ENCODE results near the gene OR8G5.

OR8G5 gene

DNA sequence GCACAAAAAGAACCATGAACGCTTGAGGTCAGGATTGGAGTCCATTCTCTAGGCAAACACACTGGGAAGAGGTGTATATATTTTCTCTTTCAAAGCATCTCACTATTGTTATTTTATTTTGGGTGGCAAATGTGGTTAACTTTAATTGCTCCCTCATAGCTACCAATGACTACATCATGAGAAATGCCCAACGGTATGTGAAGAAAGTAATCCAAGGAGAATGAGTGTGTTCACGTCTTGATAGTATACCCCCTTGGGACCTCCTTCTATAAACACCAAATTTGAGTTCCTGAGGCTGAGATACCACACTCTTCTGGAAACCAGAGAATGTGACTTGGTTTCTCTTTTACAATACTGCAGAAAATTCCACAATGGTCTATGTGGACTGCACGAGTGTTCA is 41.7 kb downstream of the OR8G5 start:
- Histone ChIP-seq H3K23ac (ENCODE audit: low read length in 2 of 2) (no peak overlapping the region), H3K4me1 (ENCODE audit: control insufficient read depth, insufficient read depth, low read depth, low read length) (no peaks in the 10 kb centered on the region), H4K91ac (ENCODE audit: low read length) (no peak overlapping the region), H3K4me3 (ENCODE audit: insufficient read depth in 1 of 2, low read depth in 1 of 2, low read length in 2 of 2) (no peak overlapping the region), H3K4me2 (ENCODE audit: low read length, poor library complexity, severe bottlenecking) (no peak overlapping the region), H3K9ac (ENCODE audit: low read length) (no peak overlapping the region), H2AK5ac (ENCODE audit: low read length, severe bottlenecking) (no peak overlapping the region), H3K18ac (ENCODE audit: low read depth in 1 of 2, low read length in 2 of 2) (no peak overlapping the region), H2BK12ac (ENCODE audit: low read length in 2 of 2) (no peak overlapping the region), H4K8ac (ENCODE audit: low read length) (no peak overlapping the region), H3K14ac (ENCODE audit: low read length in 2 of 2) (no peak overlapping the region), H2AFZ (ENCODE audit: low read depth, low read length) (no peak overlapping the region), H3K9me3 (ENCODE audit: control insufficient read depth, low read length) (no peaks in the 10 kb centered on the region), H3K36me3 (ENCODE audit: control insufficient read depth in 1 of 2, insufficient read depth in 2 of 2, low read depth in 1 of 2, low read length in 2 of 2) (no peaks in the 10 kb centered on the region), H2BK5ac (ENCODE audit: low read depth, low read length, poor library complexity, severe bottlenecking) (no peak overlapping the region), H3K27ac (ENCODE audit: low read length, poor library complexity, severe bottlenecking) (no peak overlapping the region), H3K4ac (ENCODE audit: low read depth in 1 of 2, low read length in 2 of 2) (no peak overlapping the region), H2BK15ac (ENCODE audit: low read depth, poor library complexity, severe bottlenecking) (no peak overlapping the region), H3K27me3 (ENCODE audit: control insufficient read depth in 1 of 2, insufficient read depth in 1 of 2, low read length in 2 of 2) (no peaks in the 10 kb centered on the region), H2BK120ac (ENCODE audit: low read depth, low read length) (no peak overlapping the region), H3K79me1 (replicated peaks; ENCODE audit: low read length, poor library complexity, severe bottlenecking) (no peaks in the 10 kb centered on the region)
- WGBS: 55% methylated on average over 3 of the region's 4 CpGs
- no peak for DNase-seq

DNA sequence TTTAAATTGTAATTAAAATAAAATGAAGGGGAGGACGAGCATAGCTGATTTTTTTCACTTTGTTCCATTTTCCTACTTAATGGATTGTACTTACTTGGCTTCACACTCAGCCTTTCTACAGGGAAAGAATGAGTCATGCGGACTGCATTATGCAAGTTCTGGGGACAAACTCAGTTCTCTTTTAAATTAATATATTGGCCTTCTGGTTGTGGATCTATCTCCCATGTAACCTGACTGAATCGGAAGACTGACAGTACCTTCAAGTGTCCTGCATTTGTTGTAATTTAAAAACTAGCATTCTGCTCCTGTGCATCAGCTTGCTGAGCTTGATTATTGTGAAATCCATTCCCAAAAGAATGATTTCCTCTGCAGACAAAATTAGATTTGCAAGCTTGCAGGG is 45.4 kb downstream of the OR8G5 start:
- no peak overlapping the region for H3K9ac ChIP-seq (ENCODE audit: low read length)
- H3K4ac ChIP-seq (ENCODE audit: low read depth in 1 of 2, low read length in 2 of 2): no peak overlapping the region
- H2BK5ac ChIP-seq (ENCODE audit: low read depth, low read length, poor library complexity, severe bottlenecking): no peak overlapping the region
- no peaks in the 10 kb centered on the region for H3K9me3 ChIP-seq (ENCODE audit: control insufficient read depth, low read length)
- H3K27me3 ChIP-seq (ENCODE audit: control insufficient read depth in 1 of 2, insufficient read depth in 1 of 2, low read length in 2 of 2): no peaks in the 10 kb centered on the region
- no peak overlapping the region for H2BK120ac ChIP-seq (ENCODE audit: low read depth, low read length)
- no peak overlapping the region for H3K4me3 ChIP-seq (ENCODE audit: insufficient read depth in 1 of 2, low read depth in 1 of 2, low read length in 2 of 2)
- H3K4me1 ChIP-seq (ENCODE audit: control insufficient read depth, insufficient read depth, low read depth, low read length): no peaks in the 10 kb centered on the region
- DNase-seq: peak; percentile 87
- no peaks in the 10 kb centered on the region for H3K36me3 ChIP-seq (ENCODE audit: control insufficient read depth in 1 of 2, insufficient read depth in 2 of 2, low read depth in 1 of 2, low read length in 2 of 2)
- H2AK5ac ChIP-seq (ENCODE audit: low read length, severe bottlenecking): no peak overlapping the region
- 80% methylated on average over 3 of the region's 3 CpGs for whole genome bisulfite sequencing
- no peak overlapping the region for H3K23ac ChIP-seq (ENCODE audit: low read length in 2 of 2)
- no peak overlapping the region for H2BK15ac ChIP-seq (ENCODE audit: low read depth, poor library complexity, severe bottlenecking)
- no peak overlapping the region for H3K14ac ChIP-seq (ENCODE audit: low read length in 2 of 2)
- no peak overlapping the region for H4K91ac ChIP-seq (ENCODE audit: low read length)
- no peaks in the 10 kb centered on the region for H3K79me1 ChIP-seq (replicated peaks; ENCODE audit: low read length, poor library complexity, severe bottlenecking)
- no peak overlapping the region for H3K27ac ChIP-seq (ENCODE audit: low read length, poor library complexity, severe bottlenecking)
- H2BK12ac ChIP-seq (ENCODE audit: low read length in 2 of 2): no peak overlapping the region
- no peak overlapping the region for H4K8ac ChIP-seq (ENCODE audit: low read length)
- no peak overlapping the region for H3K18ac ChIP-seq (ENCODE audit: low read depth in 1 of 2, low read length in 2 of 2)
- no peak overlapping the region for H3K4me2 ChIP-seq (ENCODE audit: low read length, poor library complexity, severe bottlenecking)
- no peak overlapping the region for H2AFZ ChIP-seq (ENCODE audit: low read depth, low read length)

DNA sequence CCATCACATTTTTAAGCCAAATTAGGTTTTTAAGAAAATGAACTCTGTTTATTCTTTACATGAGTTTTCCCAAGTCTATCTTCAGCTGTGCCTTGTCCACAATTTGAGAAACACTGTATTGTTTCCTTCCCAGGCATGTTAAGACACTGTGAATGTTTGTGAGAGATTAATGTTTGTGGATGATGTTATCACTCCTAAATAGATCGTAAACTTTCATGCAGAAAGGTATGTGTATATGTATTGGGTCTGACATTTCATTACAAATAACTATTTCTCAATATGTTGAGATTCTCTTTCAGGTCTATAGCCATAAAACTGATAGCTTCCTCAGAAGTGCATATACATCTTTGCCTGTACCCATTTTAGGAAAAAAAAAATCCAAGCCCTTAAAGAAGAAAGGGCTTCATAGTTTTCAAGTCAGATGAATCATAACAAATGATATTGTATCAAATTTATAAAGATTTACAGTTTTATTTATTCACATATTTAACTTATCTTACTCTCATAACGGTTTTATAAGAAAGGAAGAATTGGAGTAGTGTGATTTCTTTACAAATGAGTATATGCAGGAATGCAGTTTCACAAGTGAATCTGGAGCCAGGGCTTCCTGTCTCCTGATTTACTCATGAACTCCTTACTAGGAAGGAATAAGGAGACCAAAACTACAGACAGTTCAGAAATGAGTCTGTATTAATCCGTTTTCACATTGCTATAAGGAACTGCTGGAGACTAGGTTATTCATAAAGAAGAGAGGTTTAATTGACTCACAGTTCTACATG is 46.4 kb downstream of the OR8G5 start:
- no peak overlapping the region for H2BK120ac ChIP-seq (ENCODE audit: low read depth, low read length)
- no peak overlapping the region for H3K27ac ChIP-seq (ENCODE audit: low read length, poor library complexity, severe bottlenecking)
- WGBS: no CpG with 5 or more reads among the region's 3 CpGs
- no peaks in the 10 kb centered on the region for H3K36me3 ChIP-seq (ENCODE audit: control insufficient read depth in 1 of 2, insufficient read depth in 2 of 2, low read depth in 1 of 2, low read length in 2 of 2)
- H3K4me3 ChIP-seq (ENCODE audit: insufficient read depth in 1 of 2, low read depth in 1 of 2, low read length in 2 of 2): no peak overlapping the region
- DNase-seq: peak; percentile 51
- H3K9ac ChIP-seq (ENCODE audit: low read length): no peak overlapping the region
- no peak overlapping the region for H4K8ac ChIP-seq (ENCODE audit: low read length)
- H2BK12ac ChIP-seq (ENCODE audit: low read length in 2 of 2): peak overlapping the region in 1 of 2 experiments; percentile 66
- H3K9me3 ChIP-seq (ENCODE audit: control insufficient read depth, low read length): no peaks in the 10 kb centered on the region
- no peak overlapping the region for H2AK5ac ChIP-seq (ENCODE audit: low read length, severe bottlenecking)
- H3K14ac ChIP-seq (ENCODE audit: low read length in 2 of 2): no peak overlapping the region
- no peaks in the 10 kb centered on the region for H3K4me1 ChIP-seq (ENCODE audit: control insufficient read depth, insufficient read depth, low read depth, low read length)
- H2BK5ac ChIP-seq (ENCODE audit: low read depth, low read length, poor library complexity, severe bottlenecking): no peak overlapping the region
- no peak overlapping the region for H3K4me2 ChIP-seq (ENCODE audit: low read length, poor library complexity, severe bottlenecking)
- no peak overlapping the region for H4K91ac ChIP-seq (ENCODE audit: low read length)
- peak overlapping the region; percentile 22 to 79 for H3K18ac ChIP-seq (ENCODE audit: low read depth in 1 of 2, low read length in 2 of 2)
- no peak overlapping the region for H2AFZ ChIP-seq (ENCODE audit: low read depth, low read length)
- H3K4ac ChIP-seq (ENCODE audit: low read depth in 1 of 2, low read length in 2 of 2): no peak overlapping the region
- H3K27me3 ChIP-seq (ENCODE audit: control insufficient read depth in 1 of 2, insufficient read depth in 1 of 2, low read length in 2 of 2): no peaks in the 10 kb centered on the region
- no peaks in the 10 kb centered on the region for H3K79me1 ChIP-seq (replicated peaks; ENCODE audit: low read length, poor library complexity, severe bottlenecking)
- no peak overlapping the region for H3K23ac ChIP-seq (ENCODE audit: low read length in 2 of 2)
- H2BK15ac ChIP-seq (ENCODE audit: low read depth, poor library complexity, severe bottlenecking): no peak overlapping the region

DNA sequence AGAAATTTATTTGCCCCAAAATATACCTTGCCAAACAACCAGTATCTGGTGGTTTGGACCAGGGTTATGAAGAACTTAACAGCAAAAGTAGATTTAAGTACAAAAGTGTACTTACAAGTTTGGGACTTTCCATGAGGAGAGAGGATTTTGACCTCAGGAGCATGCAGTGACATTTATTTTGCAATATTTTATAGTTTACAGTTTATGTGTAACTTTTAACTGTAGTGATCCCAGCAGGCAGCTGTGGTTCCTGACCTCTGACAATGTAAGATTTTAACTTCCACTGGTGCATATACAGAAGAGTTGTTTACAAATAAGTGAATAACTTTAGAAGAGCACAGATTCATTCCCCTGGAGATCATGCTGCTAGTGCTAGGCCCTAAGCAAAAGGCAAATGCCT is 50.9 kb downstream of the OR8G5 start:
- no peak overlapping the region for H2BK120ac ChIP-seq (ENCODE audit: low read depth, low read length)
- no peak overlapping the region for H2AFZ ChIP-seq (ENCODE audit: low read depth, low read length)
- no peaks in the 10 kb centered on the region for H3K36me3 ChIP-seq (ENCODE audit: control insufficient read depth in 1 of 2, insufficient read depth in 2 of 2, low read depth in 1 of 2, low read length in 2 of 2)
- H2AK5ac ChIP-seq (ENCODE audit: low read length, severe bottlenecking): no peak overlapping the region
- no peak overlapping the region for H4K91ac ChIP-seq (ENCODE audit: low read length)
- no peak overlapping the region for H3K4ac ChIP-seq (ENCODE audit: low read depth in 1 of 2, low read length in 2 of 2)
- H3K79me1 ChIP-seq (replicated peaks; ENCODE audit: low read length, poor library complexity, severe bottlenecking): no peaks in the 10 kb centered on the region
- no peak overlapping the region for H3K27ac ChIP-seq (ENCODE audit: low read length, poor library complexity, severe bottlenecking)
- no peaks in the 10 kb centered on the region for H3K4me1 ChIP-seq (ENCODE audit: control insufficient read depth, insufficient read depth, low read depth, low read length)
- no peak overlapping the region for H3K14ac ChIP-seq (ENCODE audit: low read length in 2 of 2)
- no peak overlapping the region for H3K18ac ChIP-seq (ENCODE audit: low read depth in 1 of 2, low read length in 2 of 2)
- H3K4me2 ChIP-seq (ENCODE audit: low read length, poor library complexity, severe bottlenecking): no peak overlapping the region
- H2BK5ac ChIP-seq (ENCODE audit: low read depth, low read length, poor library complexity, severe bottlenecking): no peak overlapping the region
- no peak overlapping the region for H2BK12ac ChIP-seq (ENCODE audit: low read length in 2 of 2)
- no peak overlapping the region for H2BK15ac ChIP-seq (ENCODE audit: low read depth, poor library complexity, severe bottlenecking)
- DNase-seq: peak; percentile 59
- no peaks in the 10 kb centered on the region for H3K9me3 ChIP-seq (ENCODE audit: control insufficient read depth, low read length)
- H3K9ac ChIP-seq (ENCODE audit: low read length): no peak overlapping the region
- no peak overlapping the region for H4K8ac ChIP-seq (ENCODE audit: low read length)
- H3K23ac ChIP-seq (ENCODE audit: low read length in 2 of 2): no peak overlapping the region
- no peaks in the 10 kb centered on the region for H3K27me3 ChIP-seq (ENCODE audit: control insufficient read depth in 1 of 2, insufficient read depth in 1 of 2, low read length in 2 of 2)
- no peak overlapping the region for H3K4me3 ChIP-seq (ENCODE audit: insufficient read depth in 1 of 2, low read depth in 1 of 2, low read length in 2 of 2)
